GM10248 (cell line): ENCODE measurements around the gene RERE.
A peak's percentile ranks its signal among the peaks of the same experiment; 100 is the strongest.

Experiments
- CTCF ChIA-PET: fragments of 300-600 bp; sonication (Branson Sonifier 250); formaldehyde crosslinking; extraction: SDS; loops from one replicate; lab custom pipeline; 2021; ENCODE audit warnings: antibody characterized with exemption; lab: Yijun Ruan, JAX
- POLR2A ChIA-PET: fragments of 350-650 bp; sonication (Branson Sonifier 250); formaldehyde crosslinking; extraction: SDS; loops from one replicate; lab custom pipeline; 2020; ENCODE audit warnings: antibody characterized with exemption; lab: Yijun Ruan, JAX
- DNase-seq: peaks from one replicate; pipeline ENCODE4 v3.0.0; 2012; ENCODE audit errors: extremely low spot score
- CTCF ChIP-seq: IDR thresholded peaks from 2 replicates; pipeline ENCODE4 v1.5.1; 2012; ENCODE audit warnings: mild to moderate bottlenecking, low read depth; ENCODE audit errors: extremely low read depth, missing control alignments, control extremely low read depth

RERE gene

GRCh38 chr1:8354038-8354437, 463.4 kb downstream of the RERE start:
- ChIA-PET POLR2A (no interaction called here), CTCF (no interaction called here)
- DNase-seq = no peak
- TF ChIP-seq CTCF = no peak

GRCh38 chr1:8352886-8353785, 464.3 kb downstream of the RERE start:
- POLR2A ChIA-PET = no interaction called here
- CTCF ChIA-PET = interaction anchor here (0.9 to 8.2 kb wide), 6 partner anchors 13 to 496 kb away, joined by 3 to 91 read pairs (median 3); no protein-coding TSS in a partner anchor
- no peak for TF ChIP-seq CTCF
- no peak for DNase-seq

- TF ChIP-seq CTCF = no peak
- ChIA-PET CTCF (interaction anchor here (0.9 to 8.2 kb wide), 6 partner anchors 14 to 496 kb away, joined by 3 to 91 read pairs (median 3); no protein-coding TSS in a partner anchor), POLR2A (no interaction called here)
- DNase-seq = no peak
Observed at GRCh38 chr1:8352471-8352845, 465.0 kb downstream of the RERE start.

- ChIA-PET CTCF (interaction anchor here (1.0 to 8.2 kb wide), 7 partner anchors 16 to 497 kb away, joined by 3 to 91 read pairs (median 4); no protein-coding TSS in a partner anchor), POLR2A (no interaction called here)
- peak; percentile 52 for DNase-seq
- TF ChIP-seq CTCF = peak; percentile 55
Observed at GRCh38 chr1:8351693-8352470, 465.6 kb downstream of the RERE start.

- ChIA-PET POLR2A (no interaction called here), CTCF (interaction anchor here (0.9 to 8.2 kb wide), 13 partner anchors 11 to 684 kb away, joined by 3 to 91 read pairs (median 4); no protein-coding TSS in a partner anchor)
- TF ChIP-seq CTCF = no peak
- no peak for DNase-seq
Observed at GRCh38 chr1:8350914-8351684, 466.3 kb downstream of the RERE start.

- POLR2A ChIA-PET = no interaction called here
- DNase-seq = no peak
- no peak for TF ChIP-seq CTCF
- CTCF ChIA-PET = interaction anchor here (0.8 to 8.2 kb wide), 16 partner anchors 12 to 683 kb away, joined by 3 to 91 read pairs (median 4); no protein-coding TSS in a partner anchor
Observed at GRCh38 chr1:8349961-8350360, 467.5 kb downstream of the RERE start.
